Activated T-cell treated with anti-CD3 and anti-CD28 coated beads for 1 hour (primary cell): ENCODE data around the gene DNAJB6.
"Not testable (repeated sequence)": the region's sequence is repeated elsewhere in the genome, so short reads cannot be mapped to it uniquely, and the experiment has no call there.

ENCODE experiments used
- DNase-seq: peaks from one replicate; pipeline ENCODE4 v3.0.0-alpha.2; 2020; ENCODE audit warnings: low read depth

DNAJB6 gene

DNA sequence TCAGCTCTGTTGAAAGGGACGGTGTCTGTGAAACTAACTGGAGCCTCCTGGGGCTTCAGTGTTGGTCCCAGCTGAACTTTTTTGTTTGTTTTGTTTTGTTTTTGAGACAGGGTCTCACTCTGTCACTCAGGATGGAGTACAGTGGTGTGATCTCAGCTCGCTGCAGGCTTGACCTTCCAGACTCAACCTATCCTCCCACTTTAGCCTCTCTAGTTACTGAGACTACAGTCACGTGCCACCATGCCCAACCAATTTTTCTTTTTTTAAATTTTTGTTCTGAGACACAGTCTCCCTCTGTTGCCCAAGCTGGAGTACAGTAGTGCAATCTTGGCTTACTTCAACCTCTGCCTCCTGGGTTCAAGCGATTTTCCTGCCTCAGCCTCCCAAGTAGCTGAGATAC is 13.4 kb upstream of the DNAJB6 start:
- DNase-seq, result no peak

- no peak for DNase-seq
These were observed 7.4 kb upstream of the DNAJB6 start for GRCh38 chr7:157329447-157329846.

DNA sequence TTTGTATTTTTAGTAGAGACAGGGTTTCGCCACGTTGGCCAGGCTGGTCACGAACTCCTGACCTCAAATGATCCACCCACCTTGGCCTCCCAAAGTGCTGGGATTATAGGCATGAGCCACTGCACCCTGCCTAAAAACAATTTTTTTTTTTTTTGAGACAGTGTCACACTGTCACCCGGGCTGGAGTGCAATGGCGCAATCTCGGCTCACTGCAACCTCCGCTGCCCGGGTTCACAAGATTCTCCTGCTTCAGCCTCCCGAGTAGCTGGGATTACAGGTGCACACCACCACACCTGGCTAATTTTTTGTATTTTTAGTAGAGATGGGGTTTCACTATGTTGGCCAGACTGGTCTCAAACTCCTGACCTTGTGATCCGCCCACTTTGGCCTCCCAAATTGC is 6.2 kb upstream of the DNAJB6 start:
- DNase-seq, result not testable (repeated sequence)

GRCh38 chr7:157331049-157331448 is 5.8 kb upstream of the DNAJB6 start:
- not testable (repeated sequence) for DNase-seq

DNA sequence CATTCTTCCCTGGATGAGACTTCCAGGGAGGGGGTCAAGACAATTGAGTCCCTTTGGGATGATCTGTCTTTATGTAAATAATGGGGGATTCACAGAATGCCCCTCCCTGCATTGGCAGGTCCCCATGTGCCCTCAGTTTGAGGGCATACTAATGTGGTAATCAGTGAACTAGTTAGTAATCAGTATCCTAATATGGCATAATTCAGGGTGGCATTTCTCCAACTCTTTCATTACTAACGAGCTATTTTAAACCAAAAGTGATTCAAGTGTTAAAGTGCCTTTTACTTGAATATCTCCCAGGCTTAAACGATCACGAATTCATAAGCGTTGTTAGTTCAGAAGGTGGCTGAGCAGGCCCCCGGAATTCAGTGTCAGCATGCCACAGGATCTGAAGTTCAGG is 1.6 kb upstream of the DNAJB6 start:
- DNase-seq, result no peak

GRCh38 chr7:157335991-157336382 is 817 bp upstream of the DNAJB6 start:
- no peak for DNase-seq

GRCh38 chr7:157337316-157338149 is 729 bp downstream of the DNAJB6 start:
- peak; percentile 37 for DNase-seq

- DNase-seq, result peak; percentile 58
These were observed 3.2 kb downstream of the DNAJB6 start for GRCh38 chr7:157339777-157340677.

- DNase-seq, result no peak
These were observed 10.6 kb downstream of the DNAJB6 start for GRCh38 chr7:157347217-157347904.

- no peak for DNase-seq
These were observed 11.7 kb downstream of the DNAJB6 start for GRCh38 chr7:157348548-157348947.

GRCh38 chr7:157352516-157352915 is 15.7 kb downstream of the DNAJB6 start:
- DNase-seq, result no peak

DNA sequence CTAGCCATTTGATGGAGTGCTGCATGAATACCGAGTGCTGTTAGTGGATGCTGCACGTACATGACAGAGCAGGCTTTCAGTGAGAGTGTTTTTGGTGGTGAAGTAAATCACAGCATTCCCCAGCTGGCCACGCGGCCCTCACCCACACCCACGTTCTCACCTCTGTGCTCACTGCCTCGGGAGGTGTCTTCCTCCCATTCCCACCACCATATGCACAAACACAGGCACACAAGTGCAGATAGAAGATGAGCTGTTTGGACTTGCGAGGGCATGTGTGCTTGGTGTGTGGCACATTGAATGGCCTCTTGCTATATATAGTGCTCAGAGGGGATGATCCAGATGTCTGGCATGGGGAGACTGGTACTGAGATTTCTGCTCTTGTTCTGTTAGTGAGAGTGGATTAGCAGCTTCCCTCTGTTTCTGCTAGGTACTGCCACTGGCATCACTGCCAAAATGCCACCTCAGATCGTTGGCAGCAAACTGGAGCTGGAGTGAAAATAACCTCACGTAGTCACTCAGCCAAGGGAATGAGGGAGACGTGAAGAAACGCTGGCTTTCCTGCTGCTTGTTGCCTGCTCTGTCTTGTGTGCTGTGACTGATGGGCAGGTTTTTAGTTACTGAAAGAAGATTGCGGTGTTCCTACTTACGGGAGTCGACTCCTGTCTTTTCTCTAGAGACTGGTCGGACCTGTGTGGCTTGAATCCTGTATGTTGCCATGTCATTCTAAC is 19.1 kb downstream of the DNAJB6 start:
- DNase-seq, result no peak

- DNase-seq, result no peak
These were observed 20.6 kb downstream of the DNAJB6 start for GRCh38 chr7:157357129-157358040.

- no peak for DNase-seq
These were observed 21.4 kb downstream of the DNAJB6 start for GRCh38 chr7:157358041-157358752.

- DNase-seq, result no peak
These were observed 21.9 kb downstream of the DNAJB6 start for GRCh38 chr7:157358753-157359096.

DNA sequence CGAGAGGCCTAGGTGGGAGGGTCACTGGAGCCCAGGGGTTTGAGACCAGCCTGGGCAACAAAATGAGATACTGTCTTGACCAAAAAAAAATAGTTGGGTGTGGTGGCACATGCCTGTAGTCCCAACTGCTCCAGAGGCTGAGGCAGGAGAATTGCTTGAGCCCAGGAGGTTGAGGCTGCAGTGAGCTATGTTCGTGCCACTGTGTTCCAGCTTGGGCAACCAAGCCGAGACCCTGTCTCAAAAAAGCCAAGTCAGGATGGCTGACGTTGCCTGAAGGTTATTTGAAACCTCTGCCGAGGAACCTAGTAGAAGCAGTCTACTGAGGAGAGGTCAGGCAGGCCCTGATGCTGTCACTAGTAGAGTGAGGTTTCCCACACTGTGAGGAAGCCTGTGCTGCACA is 22.8 kb downstream of the DNAJB6 start:
- no peak for DNase-seq

DNA sequence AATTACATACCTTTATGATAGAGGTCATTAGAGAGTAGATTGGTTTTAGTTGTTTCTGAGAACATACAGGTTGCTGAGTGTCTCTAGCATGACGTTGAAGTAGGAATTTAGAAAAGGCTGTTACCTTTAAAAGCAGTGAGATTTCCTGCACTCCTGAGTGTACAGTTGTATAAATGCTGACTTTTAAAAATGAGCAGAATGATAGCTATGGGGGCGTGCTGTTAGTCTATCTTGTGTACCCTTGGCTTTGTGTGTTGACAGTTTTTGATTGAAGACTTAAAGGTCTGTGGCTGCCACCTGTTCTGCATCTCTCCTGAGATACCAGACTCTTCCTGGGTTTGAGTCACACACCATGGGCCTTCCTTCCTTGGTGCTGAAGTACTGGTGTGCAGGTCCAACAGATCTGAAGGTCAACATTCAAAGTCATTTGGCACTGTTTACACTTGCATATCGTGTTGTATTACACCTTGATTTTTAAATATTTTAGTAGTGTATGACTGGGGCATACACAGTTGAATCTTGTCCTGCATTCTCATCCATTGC is 23.8 kb downstream of the DNAJB6 start:
- no peak for DNase-seq

GRCh38 chr7:157361537-157361936 is 24.7 kb downstream of the DNAJB6 start:
- no peak for DNase-seq

DNA sequence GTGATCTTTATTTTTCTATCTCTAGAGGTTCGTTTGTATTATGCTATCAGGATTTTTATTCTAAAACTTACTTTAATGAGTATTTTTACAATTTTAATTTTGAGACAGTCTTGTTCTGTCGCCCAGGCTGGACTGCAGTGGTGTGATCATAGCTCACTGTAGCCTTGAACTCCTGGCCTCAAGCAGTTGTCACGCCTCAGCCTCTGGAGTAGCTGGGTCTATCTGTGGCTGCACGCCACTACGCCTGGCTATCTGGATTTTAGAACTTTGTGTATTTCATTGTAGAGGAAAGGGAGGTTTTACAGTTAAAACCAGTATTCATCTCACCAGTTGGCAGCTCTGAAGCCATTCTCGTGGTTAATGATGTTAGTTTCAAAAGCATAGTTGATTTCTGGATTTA is 25.9 kb downstream of the DNAJB6 start:
- no peak for DNase-seq

DNA sequence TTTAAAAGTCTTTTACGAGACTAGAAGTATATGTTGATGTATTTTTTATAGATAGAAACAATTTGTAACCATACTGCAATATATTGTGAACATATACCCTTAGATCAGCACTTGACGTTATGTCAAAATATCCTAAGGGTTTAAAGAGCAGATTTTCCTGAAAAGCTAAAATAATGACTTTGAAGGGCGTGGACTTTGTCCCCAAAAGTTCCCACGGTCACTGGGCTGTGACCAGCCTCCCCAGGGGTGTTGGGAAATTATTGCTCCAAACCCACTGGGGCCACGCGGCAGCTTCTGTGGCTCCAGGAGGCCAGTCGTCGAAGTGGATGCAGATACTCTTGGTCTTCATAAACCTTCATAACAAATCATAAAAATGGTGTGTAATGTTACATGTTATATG is 29.9 kb downstream of the DNAJB6 start:
- no peak for DNase-seq
